Activated T-helper 17 cell treated with anti-CD3 and anti-CD28 coated beads, Interleukin-2, amount 50 U/mL, for 72 hours (primary cell): ENCODE data around the gene BTN2A1. TPM values are rescaled to one million over a fixed set of nuclear protein-coding genes. Genes with fewer than 3 reads are reported as not detected.
"Not testable (repeated sequence)": the region's sequence is repeated elsewhere in the genome, so short reads cannot be mapped to it uniquely, and the experiment has no call there.

Source experiments
- ATAC-seq: fragments of 150-1000 bp; cut with Tn5 transposase; replicated peaks from 2 replicates; pipeline ENCODE4 v1.10.0; 2021; ENCODE audit warnings: mild to moderate bottlenecking, moderate library complexity
- H3K27ac Mint-ChIP-seq: one replicate; pipeline ENCODE4 v1.8.0; 2022; ENCODE audit warnings: mixed read lengths
- H3K27me3 Mint-ChIP-seq: one replicate; pipeline ENCODE4 v1.8.0; 2022; ENCODE audit warnings: mixed read lengths
- H3K36me3 Mint-ChIP-seq: one replicate; pipeline ENCODE4 v1.8.0; 2022; ENCODE audit warnings: low read depth, mild to moderate bottlenecking, mixed read lengths
- H3K4me1 Mint-ChIP-seq: one replicate; pipeline ENCODE4 v1.8.0; 2022; ENCODE audit warnings: mixed read lengths
- H3K4me3 Mint-ChIP-seq: one replicate; pipeline ENCODE4 v1.8.0; 2022; ENCODE audit warnings: mild to moderate bottlenecking, mixed read lengths
- H3K9me3 Mint-ChIP-seq: one replicate; pipeline ENCODE4 v1.8.0; 2022; ENCODE audit warnings: mixed read lengths
- total RNA-seq, 2 donors: library from RNA; stranded (reverse); gene quantifications; one replicate each; pipeline ENCODE4 v1.2.3, GENCODE V29; 2022

Gene BTN2A1
- total RNA-seq, 2 donors from 2014 or later: 26.1 to 36.3 TPM

DNA sequence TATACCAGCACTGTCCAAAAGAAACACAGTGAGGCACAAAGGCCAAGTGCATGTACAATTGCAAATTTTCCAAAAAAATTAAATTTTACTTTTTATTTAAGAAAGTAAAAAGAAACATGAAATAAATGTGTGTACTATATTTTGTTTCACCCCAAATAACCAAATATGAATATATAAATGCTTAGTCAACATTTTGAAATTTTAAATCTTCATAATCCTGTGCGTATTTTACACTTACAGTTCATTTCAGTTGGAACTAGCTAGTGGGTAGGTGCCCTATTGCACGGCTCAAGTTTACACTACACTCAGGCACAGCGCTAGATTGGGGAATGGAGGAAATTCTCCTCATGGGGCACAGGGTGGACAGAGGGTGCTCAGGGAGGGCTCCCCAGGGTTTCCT is 35.4 kb upstream of the BTN2A1 start:
- peaks cover 13% of the 10 kb centered on the region for H3K4me1 Mint-ChIP-seq

DNA sequence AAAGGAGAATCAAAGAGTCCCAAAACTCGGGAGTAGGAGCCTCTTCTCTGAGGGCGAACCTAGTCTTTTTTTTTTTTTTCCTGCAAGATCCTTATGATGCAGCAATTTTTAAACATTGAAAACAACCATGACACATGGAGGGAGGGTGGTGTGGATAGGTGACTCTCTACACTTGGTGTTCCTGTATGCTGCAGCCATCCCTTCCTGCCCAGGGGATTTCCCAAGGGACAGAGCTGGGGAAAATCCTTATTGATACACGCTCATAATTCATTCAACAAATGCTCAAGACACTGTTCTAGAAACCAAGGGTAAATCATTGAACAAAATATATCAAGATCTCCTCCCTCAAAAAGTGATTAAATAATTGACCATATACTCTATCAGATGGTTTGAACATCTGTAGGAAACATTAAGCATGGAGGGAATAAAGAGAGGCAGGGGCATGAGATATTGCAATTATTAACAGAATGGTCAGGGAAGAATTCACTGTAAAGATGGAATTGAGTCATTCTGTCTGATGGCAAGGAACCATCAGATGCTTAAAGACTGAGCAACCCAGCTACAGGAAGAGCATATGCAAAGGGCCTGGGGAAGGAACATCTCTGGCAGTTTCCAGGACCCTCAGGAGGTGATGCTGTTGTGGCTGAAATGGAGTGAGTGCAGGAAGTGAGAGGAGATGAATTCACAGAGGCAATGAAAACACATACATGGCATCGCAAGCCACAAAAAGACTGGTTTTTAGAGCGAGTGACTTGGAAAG is 30.9 kb upstream of the BTN2A1 start:
- peaks cover 3% of the 10 kb centered on the region for H3K9me3 Mint-ChIP-seq
- no peak overlapping the region for H3K27ac Mint-ChIP-seq
- ATAC-seq: no peak
- no peak overlapping the region for H3K4me3 Mint-ChIP-seq
- peaks cover 12% of the 10 kb centered on the region for H3K4me1 Mint-ChIP-seq
- no peaks in the 10 kb centered on the region for H3K27me3 Mint-ChIP-seq
- H3K36me3 Mint-ChIP-seq: peaks cover 6% of the 10 kb centered on the region

More for the DNA sequence above, 35.4 kb upstream of the BTN2A1 start:
- Mint-ChIP-seq H3K9me3 (peaks cover 4% of the 10 kb centered on the region), H3K36me3 (peaks cover 6% of the 10 kb centered on the region), H3K4me3 (no peak overlapping the region), H3K27ac (no peak overlapping the region), H3K27me3 (no peaks in the 10 kb centered on the region)
- no peak for ATAC-seq

DNA sequence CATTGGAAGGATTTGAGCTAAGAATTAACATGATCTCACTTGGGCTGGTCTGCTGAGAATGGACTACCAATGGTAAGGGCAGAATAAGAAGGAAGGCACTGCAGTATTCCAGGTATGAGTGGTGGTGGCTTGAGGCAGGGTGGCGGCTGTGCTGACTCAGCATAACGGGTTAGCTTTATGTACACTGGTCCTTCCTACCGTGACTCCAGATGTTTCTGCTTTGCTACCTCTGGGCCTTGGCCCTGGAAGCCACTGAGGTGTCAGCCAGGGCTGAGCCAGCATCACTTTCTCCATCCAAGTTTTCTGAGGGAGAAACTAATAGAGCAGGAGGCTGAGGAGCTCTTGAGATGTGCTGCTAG is 30.3 kb upstream of the BTN2A1 start:
- H3K27ac Mint-ChIP-seq: no peak overlapping the region
- peaks cover 8% of the 10 kb centered on the region for H3K4me1 Mint-ChIP-seq
- no peak for ATAC-seq
- H3K4me3 Mint-ChIP-seq: no peak overlapping the region
- H3K27me3 Mint-ChIP-seq: no peaks in the 10 kb centered on the region
- H3K9me3 Mint-ChIP-seq: peaks cover 3% of the 10 kb centered on the region
- peaks cover 6% of the 10 kb centered on the region for H3K36me3 Mint-ChIP-seq

DNA sequence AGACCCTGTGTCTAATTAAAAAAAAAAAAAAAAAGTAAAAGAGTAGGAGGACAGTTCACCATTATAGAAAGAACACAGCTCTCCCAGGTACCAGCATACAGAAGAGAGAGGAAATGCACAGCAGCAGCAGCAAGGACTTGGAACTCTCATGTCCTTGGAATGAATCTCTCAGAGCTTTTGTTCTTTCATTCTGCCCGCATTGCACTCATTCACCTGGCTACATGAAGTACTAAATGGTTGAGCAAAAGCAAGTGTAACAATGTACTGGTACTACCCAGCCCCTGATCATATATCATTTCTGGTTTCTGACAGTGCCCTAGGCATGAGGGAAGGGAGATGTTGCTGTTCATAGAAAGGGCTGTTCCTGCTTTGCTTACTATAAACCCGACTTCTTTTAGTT is 29.5 kb upstream of the BTN2A1 start:
- H3K36me3 Mint-ChIP-seq: peaks cover 6% of the 10 kb centered on the region
- H3K4me1 Mint-ChIP-seq: peaks cover 8% of the 10 kb centered on the region
- H3K27ac Mint-ChIP-seq: no peak overlapping the region
- H3K27me3 Mint-ChIP-seq: no peaks in the 10 kb centered on the region
- no peak overlapping the region for H3K4me3 Mint-ChIP-seq
- peaks cover 3% of the 10 kb centered on the region for H3K9me3 Mint-ChIP-seq
- no peak for ATAC-seq

DNA sequence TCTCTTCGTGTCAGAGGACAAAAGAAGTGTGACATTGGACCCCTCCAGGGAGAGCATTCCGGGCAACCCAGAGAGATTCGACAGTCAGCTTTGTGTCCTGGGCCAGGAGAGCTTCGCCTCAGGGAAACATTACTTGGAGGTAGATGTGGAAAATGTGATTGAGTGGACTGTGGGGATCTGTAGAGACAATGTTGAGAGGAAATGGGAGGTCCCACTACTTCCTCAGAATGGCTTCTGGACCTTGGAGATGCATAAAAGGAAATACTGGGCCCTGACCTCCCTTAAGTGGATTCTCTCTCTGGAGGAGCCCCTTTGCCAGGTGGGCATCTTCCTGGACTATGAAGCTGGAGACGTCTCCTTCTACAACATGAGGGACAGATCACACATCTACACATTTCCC is 27.0 kb upstream of the BTN2A1 start:
- no peak for ATAC-seq
- peaks cover 8% of the 10 kb centered on the region for H3K4me1 Mint-ChIP-seq
- H3K9me3 Mint-ChIP-seq: peaks cover 11% of the 10 kb centered on the region
- no peak overlapping the region for H3K4me3 Mint-ChIP-seq
- no peaks in the 10 kb centered on the region for H3K27me3 Mint-ChIP-seq
- H3K36me3 Mint-ChIP-seq: peaks cover 5% of the 10 kb centered on the region
- no peak overlapping the region for H3K27ac Mint-ChIP-seq

DNA sequence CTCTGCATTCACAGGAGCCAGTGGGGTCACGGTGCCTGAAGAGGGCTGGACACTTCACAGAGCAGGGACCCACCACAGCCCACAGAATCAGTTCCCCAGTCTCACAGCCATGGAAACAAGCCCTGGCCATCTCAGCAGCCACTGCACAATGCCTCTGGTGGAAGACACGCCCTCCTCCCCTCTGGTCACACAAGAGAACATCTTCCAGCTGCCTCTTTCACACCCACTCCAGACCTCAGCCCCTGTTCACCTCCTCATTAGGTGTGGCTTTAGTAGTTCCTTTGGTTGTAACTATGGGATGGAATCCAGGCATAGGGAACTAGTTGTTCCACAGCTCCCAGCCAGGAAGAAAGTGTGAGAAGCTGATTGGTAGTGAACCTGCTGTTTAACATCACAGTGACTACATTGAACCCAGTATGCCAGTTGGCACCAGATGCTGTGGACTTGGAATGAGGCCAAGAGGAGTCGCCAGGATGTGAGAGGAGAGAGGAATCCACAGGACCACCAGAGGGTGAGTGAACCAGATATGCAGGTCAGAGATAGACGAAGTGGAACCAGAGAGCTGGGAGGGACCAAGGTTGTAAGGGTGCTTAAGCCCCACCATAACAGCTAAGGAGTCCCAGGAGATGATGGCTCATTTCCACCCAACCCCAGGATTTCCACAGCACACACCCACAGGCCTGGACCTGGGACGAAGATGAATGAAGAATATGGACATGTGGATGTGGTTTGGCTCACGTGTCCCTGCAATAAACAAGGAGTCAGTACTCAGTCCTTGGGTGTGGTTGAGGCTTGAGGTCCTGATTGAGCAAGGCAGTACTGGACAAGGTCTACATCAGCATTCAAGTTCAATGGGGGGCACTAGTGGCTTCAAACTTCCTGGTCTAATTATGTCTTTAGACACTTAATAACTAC is 26.2 kb upstream of the BTN2A1 start:
- peaks cover 11% of the 10 kb centered on the region for H3K9me3 Mint-ChIP-seq
- no peaks in the 10 kb centered on the region for H3K36me3 Mint-ChIP-seq
- no peaks in the 10 kb centered on the region for H3K27me3 Mint-ChIP-seq
- H3K4me1 Mint-ChIP-seq: peaks cover 5% of the 10 kb centered on the region
- no peak overlapping the region for H3K4me3 Mint-ChIP-seq
- no peak for ATAC-seq
- no peak overlapping the region for H3K27ac Mint-ChIP-seq

DNA sequence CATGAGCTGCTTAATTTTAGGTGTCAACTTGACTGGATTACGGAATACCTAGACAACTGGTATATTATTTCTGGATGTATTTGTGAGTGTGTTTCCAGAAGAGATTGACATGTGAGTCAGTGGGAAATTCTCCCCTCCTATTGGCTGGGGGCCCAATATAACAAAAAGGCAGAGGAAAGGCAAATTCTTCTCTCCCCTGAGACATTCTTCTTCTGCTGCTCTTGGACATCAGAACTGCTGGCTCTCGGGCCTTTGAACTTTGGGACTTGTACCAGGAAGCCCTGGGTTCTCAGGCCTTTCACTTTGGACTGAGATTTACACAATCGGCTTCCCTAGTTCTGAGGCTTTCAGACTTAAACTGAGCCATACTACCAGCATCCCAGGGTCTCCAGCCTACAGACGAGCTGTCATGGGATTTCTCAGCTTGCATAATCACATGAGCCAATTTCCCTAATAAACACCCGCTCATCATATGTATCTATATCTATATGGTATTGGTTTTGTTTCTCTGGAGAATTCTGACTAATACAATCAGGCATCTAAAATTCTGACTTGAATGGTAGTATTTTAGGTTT is 25.0 kb upstream of the BTN2A1 start:
- no peaks in the 10 kb centered on the region for H3K27me3 Mint-ChIP-seq

DNA sequence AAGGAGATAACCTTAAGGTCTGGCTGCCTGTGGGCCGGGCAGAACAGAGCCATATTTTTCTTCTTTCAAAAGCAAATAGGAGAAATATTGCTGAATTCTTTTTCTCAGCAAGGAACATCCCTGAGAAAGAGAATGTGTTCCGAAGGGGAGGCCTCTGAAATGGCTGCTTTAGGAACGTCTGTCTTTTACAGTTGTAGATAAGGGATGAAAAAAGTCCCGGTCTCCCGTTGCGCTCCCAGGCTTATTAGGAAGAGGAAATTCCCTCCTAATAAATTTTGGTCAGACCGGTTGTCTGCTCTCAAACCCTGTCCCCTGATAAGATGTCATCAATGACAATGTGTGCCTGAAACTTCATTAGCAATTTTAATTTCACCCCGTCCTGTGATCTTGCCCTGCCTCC is 24.1 kb upstream of the BTN2A1 start:
- H3K4me1 Mint-ChIP-seq, H3K4me3 Mint-ChIP-seq, H3K36me3 Mint-ChIP-seq, ATAC-seq, H3K27ac Mint-ChIP-seq, H3K27me3 Mint-ChIP-seq: not testable (repeated sequence)
- peaks cover 11% of the 10 kb centered on the region for H3K9me3 Mint-ChIP-seq

More for the DNA sequence above, 25.0 kb upstream of the BTN2A1 start:
- Mint-ChIP-seq H3K27ac (no peak overlapping the region), H3K4me3 (no peak overlapping the region), H3K9me3 (peaks cover 11% of the 10 kb centered on the region), H3K36me3 (no peaks in the 10 kb centered on the region), H3K4me1 (no peaks in the 10 kb centered on the region)
- ATAC-seq: no peak

DNA sequence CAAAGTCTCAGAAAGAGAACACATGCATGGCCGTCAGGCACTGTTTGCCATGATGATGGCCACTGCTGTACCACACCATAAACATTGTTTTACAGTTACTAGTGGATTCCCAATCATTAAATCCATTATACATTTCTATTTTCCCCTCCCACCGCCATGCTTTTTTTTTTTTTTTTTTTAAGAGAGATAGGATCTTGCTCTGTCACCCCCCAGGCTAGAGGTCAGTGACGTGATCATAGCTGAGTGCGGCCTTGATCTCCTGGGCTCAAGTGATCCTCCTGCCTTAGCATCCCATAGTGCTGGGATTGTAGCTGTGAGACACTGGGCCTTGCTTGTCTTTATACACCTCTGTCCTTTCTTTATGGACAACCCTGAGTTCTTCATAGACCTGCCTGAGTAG is 21.7 kb upstream of the BTN2A1 start:
- H3K36me3 Mint-ChIP-seq: peaks cover 8% of the 10 kb centered on the region
- peaks cover 11% of the 10 kb centered on the region for H3K9me3 Mint-ChIP-seq
- no peaks in the 10 kb centered on the region for H3K27me3 Mint-ChIP-seq
- no peak for ATAC-seq
- no peak overlapping the region for H3K4me3 Mint-ChIP-seq
- H3K27ac Mint-ChIP-seq: no peak overlapping the region
- H3K4me1 Mint-ChIP-seq: peaks cover 9% of the 10 kb centered on the region

DNA sequence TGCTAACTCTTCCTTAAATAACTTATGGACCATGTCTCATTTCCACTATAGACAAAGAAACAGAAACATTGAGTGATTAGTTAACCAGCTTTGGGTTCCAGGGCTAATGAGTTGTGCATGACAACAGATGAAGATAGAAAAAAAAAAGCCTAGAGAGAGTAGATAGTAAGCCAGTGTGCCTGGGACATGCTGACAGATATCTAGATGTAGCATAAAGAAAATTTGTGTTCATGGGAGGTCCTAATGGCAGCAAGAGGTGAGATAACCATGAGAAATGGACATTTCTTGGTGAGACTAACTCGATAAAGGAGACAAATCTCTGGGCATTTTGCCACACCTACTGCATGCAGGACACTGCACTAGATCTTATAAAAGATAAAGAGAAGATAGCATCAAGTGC is 20.2 kb upstream of the BTN2A1 start:
- Mint-ChIP-seq H3K36me3 (peaks cover 12% of the 10 kb centered on the region), H3K4me3 (no peak overlapping the region), H3K4me1 (peaks cover 13% of the 10 kb centered on the region), H3K9me3 (peaks cover 7% of the 10 kb centered on the region), H3K27ac (no peak overlapping the region), H3K27me3 (no peaks in the 10 kb centered on the region)
- no peak for ATAC-seq

DNA sequence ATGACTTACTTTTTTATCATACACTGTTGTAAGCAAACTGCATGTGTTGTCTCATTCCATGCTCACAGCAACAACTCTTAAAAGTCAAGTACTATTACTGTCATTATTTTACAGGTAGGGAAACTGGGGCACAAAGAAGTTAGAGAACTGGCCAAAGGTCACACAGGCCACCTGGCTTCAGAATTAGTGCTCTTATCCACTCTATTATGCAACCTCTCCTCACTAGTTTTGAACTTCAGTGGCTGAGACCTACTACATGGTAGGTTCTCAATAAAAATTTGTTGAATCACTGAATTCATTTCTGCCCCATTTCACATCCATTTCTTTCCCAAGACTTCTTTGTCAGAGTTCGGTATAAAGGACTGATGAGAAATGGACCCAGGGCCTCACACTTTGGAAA is 19.8 kb upstream of the BTN2A1 start:
- Mint-ChIP-seq H3K9me3 (peaks cover 7% of the 10 kb centered on the region), H3K27me3 (no peaks in the 10 kb centered on the region), H3K36me3 (peaks cover 16% of the 10 kb centered on the region), H3K27ac (no peak overlapping the region), H3K4me1 (peaks cover 13% of the 10 kb centered on the region), H3K4me3 (no peak overlapping the region)
- ATAC-seq: no peak

DNA sequence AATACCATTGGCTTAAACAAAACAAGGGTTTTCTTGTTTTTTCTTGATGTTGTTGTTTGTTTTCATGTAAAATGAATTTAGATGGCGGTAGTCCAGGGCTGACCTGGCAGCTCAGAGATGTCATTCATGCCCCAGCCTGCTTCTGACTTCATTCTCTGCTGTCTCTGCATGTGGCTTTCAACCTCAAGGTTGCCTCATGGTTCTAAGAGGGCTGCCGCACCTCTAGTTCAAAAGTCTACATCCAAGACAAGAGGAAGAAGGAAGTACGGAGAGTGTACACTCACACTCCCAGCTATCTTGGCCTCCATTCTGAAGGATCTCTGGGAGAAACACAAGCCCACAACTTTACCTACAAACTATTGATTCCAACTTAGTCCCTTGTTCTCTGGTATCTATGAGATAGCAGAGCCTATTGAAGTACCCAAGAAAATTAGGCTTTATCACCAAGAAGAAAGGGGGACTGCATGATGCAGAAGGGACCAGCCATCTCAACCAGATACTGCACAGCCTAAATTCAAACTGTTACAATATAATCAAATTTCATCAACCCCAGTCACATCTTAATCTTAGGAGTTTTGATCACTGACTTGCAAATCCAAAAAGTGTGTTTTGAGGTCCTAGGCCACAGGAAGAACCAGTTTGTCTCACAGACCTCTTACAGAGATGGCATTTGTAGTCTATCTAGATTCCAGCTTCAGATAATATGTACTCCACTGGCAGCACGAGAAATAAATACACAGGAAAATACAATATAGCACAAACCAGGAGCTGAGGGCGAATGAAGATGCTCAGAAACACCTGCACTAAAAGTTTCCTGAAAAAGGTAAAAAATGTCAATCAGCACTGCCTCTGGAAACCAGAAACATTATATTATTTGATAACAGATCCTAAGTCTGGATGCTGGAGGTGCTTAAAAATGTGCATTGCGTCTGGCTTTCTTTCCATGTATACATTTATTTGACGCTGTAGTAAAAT is 18.3 kb upstream of the BTN2A1 start:
- Mint-ChIP-seq H3K27ac (peak overlapping the region; percentile 98), H3K4me1 (peaks cover 18% of the 10 kb centered on the region)
- ATAC-seq: peak; percentile 21

DNA sequence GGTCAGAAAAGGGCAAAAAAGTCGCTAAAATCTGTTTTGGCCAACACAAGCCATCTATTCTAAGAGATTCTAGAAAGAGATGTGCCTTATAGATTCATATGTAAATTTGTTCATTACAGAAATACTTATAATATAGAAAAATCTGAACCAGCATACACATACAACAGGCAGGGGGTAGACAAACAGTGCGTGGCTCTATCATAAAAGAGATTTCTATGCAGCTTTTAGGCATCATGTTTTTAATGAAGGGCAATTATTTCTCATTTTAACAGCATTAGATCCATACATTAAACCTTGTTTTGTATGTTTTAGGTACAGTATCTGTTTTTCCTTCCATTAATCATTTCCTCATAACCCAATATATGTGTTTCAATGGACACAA is 16.8 kb upstream of the BTN2A1 start:
- Mint-ChIP-seq H3K9me3 (no peaks in the 10 kb centered on the region), H3K27me3 (no peaks in the 10 kb centered on the region), H3K4me1 (peaks cover 33% of the 10 kb centered on the region), H3K27ac (peak overlapping the region; percentile 98), H3K36me3 (peaks cover 43% of the 10 kb centered on the region), H3K4me3 (peak overlapping the region; percentile 99)
- ATAC-seq: no peak

More for the DNA sequence above, 18.3 kb upstream of the BTN2A1 start:
- peaks cover 28% of the 10 kb centered on the region for H3K36me3 Mint-ChIP-seq
- peaks cover 1% of the 10 kb centered on the region for H3K9me3 Mint-ChIP-seq
- H3K4me3 Mint-ChIP-seq: peak overlapping the region; percentile 99
- H3K27me3 Mint-ChIP-seq: no peaks in the 10 kb centered on the region

DNA sequence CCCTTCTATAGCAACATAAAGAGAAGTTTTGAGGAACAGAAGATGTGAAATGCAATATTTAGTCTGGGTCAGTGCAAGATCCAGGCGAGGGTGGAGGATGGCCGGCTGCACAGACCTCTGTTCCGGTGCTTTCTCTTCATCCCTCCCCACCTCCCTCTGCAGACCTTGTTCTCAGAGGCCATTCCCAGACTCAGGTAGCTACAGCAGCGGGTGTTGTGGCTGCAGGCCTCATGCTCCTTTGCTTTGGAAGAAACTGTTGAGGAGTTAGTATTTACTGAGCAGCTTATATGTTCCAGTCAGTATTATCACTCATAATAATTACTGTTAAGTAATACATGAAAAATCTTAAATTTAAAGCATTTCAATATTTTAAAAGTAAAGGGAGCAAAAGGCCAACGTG is 15.8 kb upstream of the BTN2A1 start:
- Mint-ChIP-seq H3K9me3 (no peaks in the 10 kb centered on the region), H3K27ac (peak overlapping the region; percentile 83), H3K27me3 (no peaks in the 10 kb centered on the region), H3K36me3 (peaks cover 53% of the 10 kb centered on the region), H3K4me3 (peak overlapping the region; percentile 99), H3K4me1 (peaks cover 33% of the 10 kb centered on the region)
- no peak for ATAC-seq
